K562 (cell line): Measurements from ENCODE around the gene RHOXF1. TPM values are rescaled to one million over a fixed set of nuclear protein-coding genes. Genes with fewer than 3 reads are reported as not detected.

ENCODE experiments used
- ATAC-seq: fragments of 200-7000 bp; cut with Tn5 transposase; 3 replicates; pipeline ENCODE4 v1.9.1; 2020; ENCODE audit warnings: moderate library complexity
- BruUV-seq: library from RNA; stranded (reverse); fragments of 400-500 nt; replicated peaks from 2 replicates; lab custom pipeline; 2021; lab: Mats Ljungman, UMichigan
- CTCF ChIA-PET: fragments of 300-600 bp; formaldehyde crosslinking; extraction: SDS; loops from one replicate; lab custom pipeline; 2021; ENCODE audit warnings: low intra/inter-chr PET ratio; lab: Yijun Ruan, JAX
- POLR2A ChIA-PET: fragments of 300-600, 350-650 bp; sonication (Branson Sonifier 250); formaldehyde crosslinking; extraction: SDS; loops from one replicate; lab custom pipeline; 2021; ENCODE audit warnings: antibody characterized with exemption, inconsistent platforms; lab: Yijun Ruan, JAX
- DNase-seq, 4 experiments: peaks; one replicate each; pipeline versions ENCODE4 v3.0.0 to v3.0.0-alpha.2; 2011 to 2018; ENCODE audit warnings: low spot score in 3 of 4, mixed read lengths in 3 of 4; ENCODE audit errors: extremely low read depth in 1 of 4
- FAIRE-seq: peaks from 2 replicates; lab custom pipeline; 2011; peaks lifted over from hg19 to GRCh38; lab: Jason Lieb, UNC
- H2AFZ ChIP-seq: 2 replicates; pipeline ENCODE4 v1.6.0; 2011; ENCODE audit warnings: low read depth, low read length, control low read depth, inconsistent platforms
- H3K27ac ChIP-seq: fragments of 200-600 bp; 3 replicates; pipeline ENCODE4 v1.8.0; 2011; ENCODE audit warnings: low read depth, mild to moderate bottlenecking, control low read depth, inconsistent platforms, low read length, moderate library complexity, mixed read lengths; ENCODE audit errors: extremely low read depth
- H3K27me3 ChIP-seq, 2 experiments: fragments of 300-600 bp in 1 of 2; 2 replicates in 1 of 2; 3 replicates in 1 of 2; pipeline versions ENCODE4 v1.6.0 to v1.8.0; 2011; ENCODE audit warnings: inconsistent platforms in 2 of 2, low read length in 2 of 2, mild to moderate bottlenecking in 1 of 2, mixed read lengths in 1 of 2, moderate library complexity in 1 of 2; ENCODE audit not compliant: control insufficient read depth in 2 of 2, insufficient read depth in 2 of 2
- H3K36me3 ChIP-seq: fragments of 300-600 bp; 3 replicates; pipeline ENCODE4 v1.8.0; 2011; ENCODE audit warnings: mild to moderate bottlenecking, low read length, inconsistent platforms; ENCODE audit not compliant: control insufficient read depth, insufficient read depth
- H3K4me1 ChIP-seq, 2 experiments: fragments of 200-600 bp in 1 of 2; replicated peaks in 1 of 2; 2 replicates in 1 of 2; 3 replicates in 1 of 2; pipeline versions ENCODE4 v1.5.1 to v1.8.0; 2011; ENCODE audit warnings: inconsistent platforms in 2 of 2, low read length in 2 of 2, mild to moderate bottlenecking in 1 of 2, mixed read lengths in 1 of 2, moderate library complexity in 1 of 2; ENCODE audit not compliant: control insufficient read depth in 2 of 2, insufficient read depth in 2 of 2
- H3K4me2 ChIP-seq: 2 replicates; pipeline ENCODE4 v1.6.1; 2011; ENCODE audit warnings: low read length, control low read depth, inconsistent platforms, mixed read lengths; ENCODE audit not compliant: insufficient read depth
- H3K4me3 ChIP-seq: fragments of 200-600 bp; sonication (generic), shearing (Covaris generic); 2 replicates; pipeline ENCODE4 v1.5.1; 2016; ENCODE audit warnings: control low read depth, inconsistent platforms
- H3K79me2 ChIP-seq: fragments of 200-600 bp; 3 replicates; pipeline ENCODE4 v1.8.0; 2011; ENCODE audit warnings: low read length, inconsistent platforms; ENCODE audit not compliant: control insufficient read depth, insufficient read depth
- H3K9ac ChIP-seq, 2 experiments: 2 replicates each; pipeline versions ENCODE4 v1.6.0 to v1.6.1; 2011; ENCODE audit warnings: low read depth in 2 of 2, low read length in 2 of 2, control low read depth in 1 of 2, inconsistent platforms in 1 of 2, mild to moderate bottlenecking in 1 of 2, mixed read lengths in 1 of 2; ENCODE audit not compliant: insufficient read depth in 1 of 2
- H3K9me1 ChIP-seq: one replicate; pipeline ENCODE4 v1.6.0; 2011; ENCODE audit warnings: inconsistent platforms, mild to moderate bottlenecking, low read length, moderate library complexity; ENCODE audit not compliant: control insufficient read depth, insufficient read depth
- H3K9me3 ChIP-seq: replicated peaks from 2 replicates; pipeline ENCODE4 v1.5.1; 2011; ENCODE audit warnings: low read depth, low read length, inconsistent platforms; ENCODE audit not compliant: control insufficient read depth, insufficient read depth
- H4K20me1 ChIP-seq: replicated peaks from 2 replicates; pipeline ENCODE4 v1.6.1; 2011; ENCODE audit warnings: low read length, inconsistent platforms, mixed read lengths; ENCODE audit not compliant: control insufficient read depth, insufficient read depth
- HDGF ChIP-seq: fragments of 450-650 bp; IDR thresholded peaks from 2 replicates; pipeline ENCODE4 v1.6.1; 2016
- HOXB6 ChIP-seq: fragments of 250-450 bp; sonication (Bioruptor Pico); IDR thresholded peaks from 2 replicates; pipeline ENCODE4 v1.5.1; 2022; ENCODE audit warnings: mild to moderate bottlenecking, borderline replicate concordance
- KLF10 ChIP-seq: fragments of 250-450 bp; sonication (Bioruptor Pico); IDR thresholded peaks from 2 replicates; pipeline ENCODE4 v1.6.1; 2021; ENCODE audit warnings: matching md5 sums
- KLF16 ChIP-seq: IDR thresholded peaks from 2 replicates; pipeline ENCODE4 v1.6.1; 2016; ENCODE audit warnings: antibody characterized with exemption
- PHF8 ChIP-seq: fragments of 200-600 bp; sonication (generic); IDR thresholded peaks from 2 replicates; pipeline ENCODE4 v1.6.1; 2012; ENCODE audit warnings: mixed run types, mild to moderate bottlenecking, inconsistent platforms, low read length, moderate library complexity, borderline replicate concordance
- ZBTB12 ChIP-seq: fragments of 250-450 bp; sonication (Bioruptor Pico); IDR thresholded peaks from 2 replicates; pipeline ENCODE4 v1.4.0; 2020
- ZFP1 ChIP-seq: fragments of 450-650 bp; formaldehyde crosslinking; IDR thresholded peaks from 2 replicates; pipeline ENCODE4 v1.4.0; 2020; ENCODE audit warnings: mild to moderate bottlenecking, mixed read lengths
- ZNF217 ChIP-seq: sonication (generic); formaldehyde crosslinking; IDR thresholded peaks from 2 replicates; pipeline ENCODE4 v1.8.0; 2022; ENCODE audit warnings: mild to moderate bottlenecking, missing genetic modification reagents
- ZNF764 ChIP-seq: fragments of 250-450 bp; sonication (Bioruptor Pico); IDR thresholded peaks from 2 replicates; pipeline ENCODE4 v1.4.0; 2020; ENCODE audit warnings: low read depth, mild to moderate bottlenecking, moderate library complexity
- WGBS: fragments of 100-300 bp; shearing (Covaris generic); methylation state at CpG from one replicate; pipeline ENCODE4 v1.1.6; 2016; ENCODE audit warnings: low coverage, mixed read lengths; ENCODE audit not compliant: insufficient coverage; ENCODE audit errors: missing lambda C conversion rate; 5-methylcytosine and 5-hydroxymethylcytosine counted together
- in situ Hi-C: fragments of 300-500 bp; cut with MboI; formaldehyde crosslinking; loops from 4 replicates; pipeline ENCODE4 v1.15.0; 2018; ENCODE audit warnings: inconsistent platforms, mixed read lengths
- intact Hi-C: fragments of 100-400 bp; cut with micrococcal nuclease; formaldehyde crosslinking; loops from 2 replicates; pipeline ENCODE4 v1.14.2; 2022
- polyA plus RNA-seq, 8 experiments: library from polyadenylated mRNA; depleted of rRNA in 4 of 8; stranded (reverse) in 5 of 8; unstranded in 3 of 8; fragments of >200 nt; fragmentation: Nextera tagmentation in 2 of 8; fragmentation: Illumina TruSeq in 1 of 8; extraction: Ambion mirVana in 2 of 8; extraction: Trizol in 1 of 8; gene quantifications; 2 replicates each; pipeline versions ENCODE4 v1.2.1 to v1.2.3, GENCODE V29; 2011 to 2014; ENCODE audit warnings: inconsistent platforms in 1 of 8, missing spikeins in 1 of 8
- total RNA-seq, 7 experiments: library from RNA; depleted of rRNA in 6 of 7; stranded (reverse); fragments of >200 nt in 6 of 7; fragmentation: Illumina TruSeq in 2 of 7; extraction: Trizol in 2 of 7; gene quantifications; 2 replicates each; pipeline versions ENCODE4 v1.2.1 to v1.2.3, GENCODE V29; 2011 to 2021; ENCODE audit warnings: low replicate concordance in 1 of 7
- TF ChIP-seq, protein P1 (sequence below): fragments of 250-450 bp; sonication (Bioruptor Pico); IDR thresholded peaks from 2 replicates; pipeline ENCODE4 v1.8.0; 2022; ENCODE audit warnings: moderate library complexity, mild to moderate bottlenecking, inconsistent platforms
- TF ChIP-seq, protein P2 (sequence below): fragments of 250-450 bp; sonication (Bioruptor Pico); IDR thresholded peaks from 2 replicates; pipeline ENCODE4 v1.4.0; 2020; ENCODE audit warnings: mild to moderate bottlenecking, moderate library complexity, borderline replicate concordance

The RHOXF1 gene
- total and polyA plus RNA-seq, 9 of the 15 experiments (the other 6 are each of a cell fraction or from before 2014, with no cell fraction given) = 0.17 TPM; not detected in 8

- Histone ChIP-seq H3K79me2 (no peaks in the 10 kb centered on the region), H2AFZ (no peak overlapping the region), H3K9me3 (no peaks in the 10 kb centered on the region), H4K20me1 (no peaks in the 10 kb centered on the region), H3K4me1 (no peaks in the 10 kb centered on the region; a peak in 1 of 5 replicates), H3K27me3 (no peaks in the 10 kb centered on the region), H3K4me2 (no peak overlapping the region), H3K36me3 (no peaks in the 10 kb centered on the region), H3K9me1 (no peaks in the 10 kb centered on the region), H3K27ac (no peak overlapping the region), H3K9ac (no peak overlapping the region), H3K4me3 (no peak overlapping the region)
- CTCF ChIA-PET = no interaction called here
- intact Hi-C loops = no loop called here
- FAIRE-seq (no peak), DNase-seq (no peak), ATAC-seq (no peak)
- 55% methylated on average over 1 of the region's 1 CpG for WGBS
- in situ Hi-C loops = no loop called here
- POLR2A ChIA-PET = interaction anchor here (2.1 kb wide), 1 partner anchor 8 kb away, joined by 7 read pairs; no protein-coding TSS in a partner anchor
- no TSS peak for BruUV-seq
- no peak for TF ChIP-seq ZBTB12 (CRISPR knock-in tag)
- TF ChIP-seq ZFP1 = no peak
- no peak for TF ChIP-seq PHF8
- no peak for TF ChIP-seq ZNF217 (CRISPR knock-in tag)
- TF ChIP-seq KLF10 = no peak
- TF ChIP-seq, protein P1, sequence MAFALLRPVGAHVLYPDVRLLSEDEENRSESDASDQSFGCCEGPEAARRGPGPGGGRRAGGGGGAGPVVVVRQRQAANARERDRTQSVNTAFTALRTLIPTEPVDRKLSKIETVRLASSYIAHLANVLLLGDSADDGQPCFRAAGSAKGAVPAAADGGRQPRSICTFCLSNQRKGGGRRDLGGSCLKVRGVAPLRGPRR = no peak
- no peak for TF ChIP-seq HDGF
- no peak for TF ChIP-seq ZNF764 (CRISPR knock-in tag)
- no peak for TF ChIP-seq HOXB6 (CRISPR knock-in tag)
- no peak for TF ChIP-seq KLF16
- TF ChIP-seq, protein P2, sequence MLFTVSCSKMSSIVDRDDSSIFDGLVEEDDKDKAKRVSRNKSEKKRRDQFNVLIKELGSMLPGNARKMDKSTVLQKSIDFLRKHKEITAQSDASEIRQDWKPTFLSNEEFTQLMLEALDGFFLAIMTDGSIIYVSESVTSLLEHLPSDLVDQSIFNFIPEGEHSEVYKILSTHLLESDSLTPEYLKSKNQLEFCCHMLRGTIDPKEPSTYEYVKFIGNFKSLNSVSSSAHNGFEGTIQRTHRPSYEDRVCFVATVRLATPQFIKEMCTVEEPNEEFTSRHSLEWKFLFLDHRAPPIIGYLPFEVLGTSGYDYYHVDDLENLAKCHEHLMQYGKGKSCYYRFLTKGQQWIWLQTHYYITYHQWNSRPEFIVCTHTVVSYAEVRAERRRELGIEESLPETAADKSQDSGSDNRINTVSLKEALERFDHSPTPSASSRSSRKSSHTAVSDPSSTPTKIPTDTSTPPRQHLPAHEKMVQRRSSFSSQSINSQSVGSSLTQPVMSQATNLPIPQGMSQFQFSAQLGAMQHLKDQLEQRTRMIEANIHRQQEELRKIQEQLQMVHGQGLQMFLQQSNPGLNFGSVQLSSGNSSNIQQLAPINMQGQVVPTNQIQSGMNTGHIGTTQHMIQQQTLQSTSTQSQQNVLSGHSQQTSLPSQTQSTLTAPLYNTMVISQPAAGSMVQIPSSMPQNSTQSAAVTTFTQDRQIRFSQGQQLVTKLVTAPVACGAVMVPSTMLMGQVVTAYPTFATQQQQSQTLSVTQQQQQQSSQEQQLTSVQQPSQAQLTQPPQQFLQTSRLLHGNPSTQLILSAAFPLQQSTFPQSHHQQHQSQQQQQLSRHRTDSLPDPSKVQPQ = no peak
Measured at GRCh38 chrX:120109378-120109777, 6.3 kb downstream of the RHOXF1 start.
